Epidermal melanocyte (primary cell): ENCODE data around the gene LMX1A.

ENCODE experiments used
- DNase-seq: peaks from one replicate; pipeline ENCODE4 v3.0.0; 2011; ENCODE audit warnings: low spot score; ENCODE audit not compliant: insufficient read length

The LMX1A gene

DNA sequence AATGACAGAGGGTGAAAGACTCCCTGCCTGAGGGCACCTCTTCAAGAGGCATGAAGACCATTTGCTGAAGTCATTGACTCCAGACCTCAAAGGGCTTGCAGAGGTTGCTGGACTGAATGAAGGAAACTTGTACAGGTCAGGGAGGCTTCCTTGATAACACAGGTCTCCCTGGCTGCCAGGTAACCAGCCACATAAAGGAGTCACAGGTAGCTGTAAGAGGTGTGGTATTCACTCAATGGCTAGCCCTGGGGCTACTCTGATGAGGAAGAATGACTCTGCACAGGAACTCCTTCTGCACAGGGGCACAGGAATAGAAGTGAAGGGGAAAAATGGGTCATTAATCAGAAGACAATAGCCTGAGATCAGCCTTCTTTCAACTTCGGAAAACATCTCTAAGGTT lies 187.5 kb downstream of the LMX1A start:
- no peak for DNase-seq

GRCh38 chr1:165168467-165168866 lies 188.0 kb downstream of the LMX1A start:
- no peak for DNase-seq

- DNase-seq = no peak
Measured at GRCh38 chr1:165162671-165163241, 193.8 kb downstream of the LMX1A start.

DNA sequence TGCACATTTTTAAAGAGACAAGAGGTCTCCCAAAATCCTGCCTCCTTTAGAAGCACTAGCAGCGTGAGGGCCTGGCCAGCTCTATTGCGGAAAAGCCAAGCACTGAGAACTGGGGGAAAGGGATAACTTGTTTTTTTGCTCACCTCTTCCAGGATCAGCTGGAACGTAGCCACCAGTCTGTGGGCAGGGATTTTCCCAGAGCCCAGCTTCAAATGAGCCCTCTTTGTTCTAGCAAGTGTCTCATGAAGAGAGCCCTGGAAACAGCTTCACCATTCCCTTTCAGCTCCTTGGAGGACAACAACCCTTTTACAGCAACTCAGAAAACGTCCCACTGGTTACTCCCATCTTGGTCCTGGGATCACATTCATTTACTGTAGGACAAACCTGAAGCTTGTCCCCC lies 195.4 kb downstream of the LMX1A start:
- DNase-seq = no peak

GRCh38 chr1:165153182-165153581 lies 203.3 kb downstream of the LMX1A start:
- DNase-seq = no peak

DNA sequence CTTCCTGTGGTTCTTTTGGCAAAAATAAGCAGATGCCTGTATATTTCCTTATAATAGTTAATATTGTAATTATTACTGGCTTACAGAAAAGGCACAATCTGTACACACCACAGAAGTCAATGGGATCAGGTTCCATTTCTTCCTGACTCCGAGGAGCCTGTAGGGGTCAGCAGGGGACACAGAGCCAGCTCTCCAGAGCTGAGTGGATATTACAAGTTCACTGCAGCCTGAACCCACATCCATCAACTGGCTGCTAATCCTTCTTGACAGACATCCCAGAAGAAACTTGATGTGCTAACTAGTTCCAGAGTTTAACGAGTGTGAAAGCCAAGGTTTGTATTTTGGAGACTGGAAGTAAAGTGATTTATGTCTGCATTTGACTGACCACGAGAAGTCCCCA lies 203.8 kb downstream of the LMX1A start:
- no peak for DNase-seq

DNA sequence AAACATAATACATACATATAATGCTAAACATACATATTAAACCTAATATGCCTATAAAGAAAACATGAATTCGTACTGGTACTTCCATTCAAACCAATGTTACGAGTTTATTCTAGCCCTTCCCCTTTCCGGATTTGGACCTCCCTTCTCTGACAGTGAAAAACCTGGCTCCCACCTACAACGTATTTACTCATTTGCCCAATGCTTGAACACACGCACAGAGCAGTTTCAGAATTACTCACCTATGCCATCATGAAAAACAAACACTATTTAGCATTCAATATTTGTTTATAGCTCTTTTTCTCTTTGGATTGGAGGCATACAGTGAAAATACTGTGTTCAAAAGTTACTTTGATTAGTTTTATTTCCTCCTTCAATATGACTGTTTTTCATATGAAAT lies 204.4 kb downstream of the LMX1A start:
- DNase-seq = no peak
